Measurements from ENCODE around the gene ARHGAP9.
"Not testable (repeated sequence)": the region's sequence is repeated elsewhere in the genome, so short reads cannot be mapped to it uniquely, and the experiment has no call there.

Gene ARHGAP9

GRCh38 chr12:57517187-57517586, 37.5 kb upstream of the ARHGAP9 start:
- no peak for DNase-seq

GRCh38 chr12:57516617-57517153, 37.0 kb upstream of the ARHGAP9 start:
- DNase-seq, result no peak

- no peak for DNase-seq
Observed at GRCh38 chr12:57515934-57516541, 36.4 kb upstream of the ARHGAP9 start.

- no peak for DNase-seq
Observed at GRCh38 chr12:57515408-57515933, 35.8 kb upstream of the ARHGAP9 start.

GRCh38 chr12:57514720-57515407, 35.2 kb upstream of the ARHGAP9 start:
- DNase-seq, result no peak

- not testable (repeated sequence) for DNase-seq
Observed at GRCh38 chr12:57514246-57514645, 34.6 kb upstream of the ARHGAP9 start.

GRCh38 chr12:57513677-57514076, 34.0 kb upstream of the ARHGAP9 start:
- not testable (repeated sequence) for DNase-seq

GRCh38 chr12:57513266-57513665, 33.6 kb upstream of the ARHGAP9 start:
- no peak for DNase-seq

- no peak for DNase-seq
Observed at GRCh38 chr12:57512665-57513064, 33.0 kb upstream of the ARHGAP9 start.

GRCh38 chr12:57511588-57512325, 32.1 kb upstream of the ARHGAP9 start:
- DNase-seq, result no peak

- DNase-seq, result no peak
Observed at GRCh38 chr12:57511161-57511560, 31.5 kb upstream of the ARHGAP9 start.

GRCh38 chr12:57507796-57508195, 28.1 kb upstream of the ARHGAP9 start:
- not testable (repeated sequence) for DNase-seq

- DNase-seq, result not testable (repeated sequence)
Observed at GRCh38 chr12:57506541-57506940, 26.9 kb upstream of the ARHGAP9 start.

GRCh38 chr12:57502311-57502969, 22.8 kb upstream of the ARHGAP9 start:
- not testable (repeated sequence) for DNase-seq

- no peak for DNase-seq
Observed at GRCh38 chr12:57500213-57500612, 20.5 kb upstream of the ARHGAP9 start.

- DNase-seq, result no peak
Observed at GRCh38 chr12:57498571-57498970, 18.9 kb upstream of the ARHGAP9 start.

- no peak for DNase-seq
Observed at GRCh38 chr12:57498132-57498502, 18.5 kb upstream of the ARHGAP9 start.

- no peak for DNase-seq
Observed at GRCh38 chr12:57497223-57498131, 17.8 kb upstream of the ARHGAP9 start.

GRCh38 chr12:57496822-57497221, 17.2 kb upstream of the ARHGAP9 start:
- DNase-seq, result no peak

- not testable (repeated sequence) for DNase-seq
Observed at GRCh38 chr12:57495051-57495701, 15.5 kb upstream of the ARHGAP9 start.

All from DMS79 (cell line).